Muscle of arm (tissue), 12 donors: ENCODE measurements around the gene HOXC11. TPM values are rescaled to one million over a fixed set of nuclear protein-coding genes. Genes with fewer than 3 reads are reported as not detected.

Source experiments
- DNase-seq: peaks from one replicate; pipeline ENCODE4 v3.0.0-alpha.2; 2013
- polyA plus RNA-seq, 12 donors: library from polyadenylated mRNA; unstranded; fragments of 120-200 nt; gene quantifications; one replicate each; pipeline ENCODE4 v1.2.1, GENCODE V29; 2013; ENCODE audit not compliant: insufficient read length in 12 of 12

HOXC11 gene
- polyA plus RNA-seq, 12 donors, result 0.08 TPM; not detected in 11

GRCh38 chr12:53941750-53942149, 31.2 kb upstream of the HOXC11 start:
- no peak for DNase-seq

- no peak for DNase-seq
Measured at GRCh38 chr12:53942467-53942997, 30.4 kb upstream of the HOXC11 start.

- DNase-seq, result no peak
Measured at GRCh38 chr12:53944209-53944608, 28.7 kb upstream of the HOXC11 start.

GRCh38 chr12:53944907-53945847, 27.7 kb upstream of the HOXC11 start:
- no peak for DNase-seq

GRCh38 chr12:53947743-53948142, 25.2 kb upstream of the HOXC11 start:
- DNase-seq, result no peak

GRCh38 chr12:53948650-53949593, 24.0 kb upstream of the HOXC11 start:
- no peak for DNase-seq

GRCh38 chr12:53949631-53950436, 23.1 kb upstream of the HOXC11 start:
- no peak for DNase-seq

- no peak for DNase-seq
Measured at GRCh38 chr12:53950437-53950773, 22.5 kb upstream of the HOXC11 start.

- no peak for DNase-seq
Measured at GRCh38 chr12:53950789-53951576, 21.9 kb upstream of the HOXC11 start.

- no peak for DNase-seq
Measured at GRCh38 chr12:53951577-53952334, 21.2 kb upstream of the HOXC11 start.

- DNase-seq, result no peak
Measured at GRCh38 chr12:53952335-53952694, 20.6 kb upstream of the HOXC11 start.

- DNase-seq, result no peak
Measured at GRCh38 chr12:53952871-53953734, 19.8 kb upstream of the HOXC11 start.

- no peak for DNase-seq
Measured at GRCh38 chr12:53953831-53954693, 18.9 kb upstream of the HOXC11 start.

GRCh38 chr12:53954694-53955035, 18.3 kb upstream of the HOXC11 start, which contains the start of gene HOXC12:
TSS of gene HOXC12 (plus strand) at chr12:53954903. CDS start at chr12:53954930, 27 bp downstream.
- no peak for DNase-seq

- no peak for DNase-seq
Measured at GRCh38 chr12:53955036-53955775, 17.7 kb upstream of the HOXC11 start.

- no peak for DNase-seq
Measured at GRCh38 chr12:53955776-53956250, 17.1 kb upstream of the HOXC11 start.
